GM21576 (cell line): ENCODE data around the gene CATSPERB.
"Not testable (repeated sequence)": the region's sequence is repeated elsewhere in the genome, so short reads cannot be mapped to it uniquely, and the experiment has no call there.

Source experiments
- ATAC-seq: cut with Tn5 transposase; IDR thresholded peaks from one replicate; pipeline ENCODE4 v1.9.1; 2021; ENCODE audit warnings: mild to moderate bottlenecking, moderate library complexity; ENCODE audit not compliant: unreplicated experiment

Gene CATSPERB

GRCh38 chr14:91737619-91738018 is 5.7 kb upstream of the CATSPERB start:
- no peak for ATAC-seq

DNA sequence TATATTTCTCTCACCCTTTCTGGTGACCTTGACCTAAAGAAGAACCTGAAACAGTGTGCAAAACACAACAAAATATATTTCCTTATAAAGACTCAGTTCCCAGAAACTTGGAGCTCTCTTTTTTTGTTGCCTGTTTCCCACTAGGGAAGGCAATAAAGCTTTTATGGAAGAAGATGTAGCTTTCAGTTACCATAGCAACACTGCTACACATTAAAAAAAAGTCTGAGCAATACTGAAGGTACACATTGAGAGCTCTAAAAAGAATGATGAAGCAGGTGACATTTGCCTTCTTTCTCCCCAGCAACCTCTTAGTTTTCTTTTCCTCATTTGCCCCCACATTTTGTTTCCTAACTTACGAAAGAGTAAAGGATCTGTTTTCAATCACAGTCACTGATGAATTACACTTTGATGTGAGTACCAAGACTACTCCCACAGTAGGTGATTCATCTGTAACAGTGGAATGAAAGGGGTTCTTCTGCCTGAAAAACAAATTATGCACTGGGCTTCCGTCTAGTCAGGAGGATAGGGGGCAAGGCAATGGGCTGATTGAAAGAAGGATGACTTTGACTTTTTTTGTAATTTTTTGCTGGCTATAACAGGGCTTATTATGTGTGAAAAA is 1.1 kb upstream of the CATSPERB start:
- no peak for ATAC-seq

DNA sequence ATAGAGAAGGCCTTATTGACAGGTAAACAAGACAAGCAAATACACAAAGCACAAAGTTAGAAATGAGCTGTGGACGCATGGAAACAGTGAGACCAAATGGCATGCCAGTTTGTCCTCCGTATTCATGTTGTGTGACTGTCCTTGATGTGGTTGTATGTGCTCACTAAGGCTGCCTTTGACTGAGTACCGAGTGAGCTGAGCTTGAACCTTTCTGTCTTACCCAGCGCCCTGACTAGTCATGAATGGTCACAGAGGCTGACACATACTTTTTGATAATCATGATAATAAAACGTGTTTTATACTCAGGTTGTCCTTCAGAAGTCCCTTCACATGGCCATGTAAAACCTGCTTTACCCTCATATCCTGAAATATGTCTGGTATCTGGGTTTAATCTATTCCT is 553 bp upstream of the CATSPERB start:
- ATAC-seq, result no peak

DNA sequence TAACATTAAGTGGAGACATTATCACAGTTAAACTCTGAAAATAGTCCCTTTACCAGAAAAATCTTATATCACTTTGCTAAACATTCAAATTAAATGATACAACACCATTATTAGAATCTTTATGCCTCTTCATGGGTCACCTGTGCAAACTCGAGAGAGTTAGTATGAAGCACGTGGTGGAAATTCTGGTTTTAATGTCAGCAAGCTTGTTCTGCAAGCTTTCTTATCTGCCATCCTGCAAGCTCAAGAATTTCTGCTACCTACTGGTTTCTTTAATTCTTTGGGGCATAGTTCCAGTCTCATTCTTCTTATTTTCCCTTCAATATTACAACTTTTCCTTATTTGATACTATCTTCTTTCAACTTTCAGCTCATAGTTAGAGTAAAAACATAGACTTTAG is 868 bp downstream of the CATSPERB start:
- no peak for ATAC-seq

DNA sequence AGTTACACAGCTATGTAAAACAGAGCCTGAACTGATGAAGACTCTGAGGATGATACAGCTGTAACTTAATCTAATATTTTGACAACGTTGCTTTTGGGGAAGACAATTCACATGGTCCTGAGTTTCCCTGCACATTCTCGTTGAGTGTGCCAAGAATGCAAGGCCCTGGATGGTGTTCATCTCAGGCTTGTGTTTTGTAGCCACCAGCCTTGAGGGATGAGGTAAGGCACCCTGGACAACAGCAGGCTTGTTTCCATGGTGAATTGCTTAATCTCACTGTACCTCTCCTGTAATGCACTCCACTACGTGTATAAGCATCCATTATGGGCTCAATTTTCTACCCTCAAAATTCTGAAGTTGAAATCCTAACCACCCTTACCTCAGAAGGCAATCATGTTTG is 2.1 kb downstream of the CATSPERB start:
- no peak for ATAC-seq

DNA sequence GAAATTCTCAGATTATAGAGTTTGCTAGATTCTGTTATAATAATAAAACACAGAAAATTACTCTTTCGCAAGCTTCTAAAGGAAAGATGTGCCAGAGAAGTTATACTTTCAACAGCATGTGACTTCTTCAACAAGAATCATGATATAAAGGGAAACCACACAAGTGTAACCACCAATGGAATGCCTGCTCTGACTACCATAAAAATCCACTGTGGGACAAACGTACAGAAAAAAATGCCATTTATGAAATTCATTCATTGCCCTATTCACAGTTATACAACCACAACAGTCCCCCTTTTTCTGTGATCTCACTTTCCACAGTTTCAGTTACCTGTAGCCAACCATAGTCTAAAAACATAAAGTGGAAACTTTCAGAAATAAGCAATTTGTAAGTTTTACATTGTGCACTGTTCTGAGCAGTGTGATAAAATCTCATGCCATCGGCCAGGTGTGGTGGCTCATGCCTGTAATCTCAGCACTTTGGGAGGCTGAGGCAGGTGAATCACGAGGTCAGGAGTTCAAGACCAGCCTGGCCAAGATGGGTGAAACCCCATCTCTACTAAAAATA is 3.2 kb downstream of the CATSPERB start:
- no peak for ATAC-seq

DNA sequence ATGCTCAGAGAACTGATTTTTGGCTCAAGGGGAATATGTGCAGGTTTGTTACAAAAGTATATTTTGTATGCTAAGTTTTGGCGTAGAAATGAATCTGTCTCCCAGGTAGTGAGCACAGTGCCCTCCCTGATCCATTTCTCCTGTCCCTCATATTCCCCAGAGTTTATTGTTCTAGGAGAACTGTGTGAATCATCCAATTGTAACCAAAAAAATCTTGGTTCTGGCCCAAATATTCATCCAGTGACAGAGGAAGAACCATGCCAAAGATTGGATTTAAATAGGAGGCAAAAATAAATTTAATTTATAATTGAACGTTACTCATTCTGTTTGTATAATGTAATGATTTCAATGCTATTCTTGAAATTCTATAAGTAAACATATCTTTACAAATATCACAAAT is 4.8 kb downstream of the CATSPERB start:
- no peak for ATAC-seq

DNA sequence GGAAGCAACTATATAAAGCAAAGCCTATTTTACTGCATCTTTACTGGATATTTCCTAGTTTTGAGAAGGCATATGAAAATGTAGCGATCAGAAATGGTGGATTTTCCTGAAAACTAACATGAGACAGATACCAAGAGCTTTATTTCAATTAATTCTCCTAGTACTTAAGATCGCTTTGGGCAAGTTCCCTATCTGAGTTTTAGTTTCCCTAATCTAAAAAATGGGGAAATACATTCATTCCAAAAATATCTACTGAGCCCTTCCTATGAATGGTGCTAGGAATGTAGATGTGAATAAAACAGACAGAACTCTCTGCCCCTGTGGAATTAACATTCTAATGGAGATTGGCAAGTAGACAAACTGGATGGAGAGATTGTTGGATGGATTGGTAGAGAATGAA is 8.4 kb downstream of the CATSPERB start:
- no peak for ATAC-seq

GRCh38 chr14:91722386-91722785 is 9.5 kb downstream of the CATSPERB start:
- no peak for ATAC-seq

- ATAC-seq, result no peak
Observed at GRCh38 chr14:91719839-91720238, 12.0 kb downstream of the CATSPERB start.

- ATAC-seq, result no peak
Observed at GRCh38 chr14:91716999-91717398, 14.9 kb downstream of the CATSPERB start.

DNA sequence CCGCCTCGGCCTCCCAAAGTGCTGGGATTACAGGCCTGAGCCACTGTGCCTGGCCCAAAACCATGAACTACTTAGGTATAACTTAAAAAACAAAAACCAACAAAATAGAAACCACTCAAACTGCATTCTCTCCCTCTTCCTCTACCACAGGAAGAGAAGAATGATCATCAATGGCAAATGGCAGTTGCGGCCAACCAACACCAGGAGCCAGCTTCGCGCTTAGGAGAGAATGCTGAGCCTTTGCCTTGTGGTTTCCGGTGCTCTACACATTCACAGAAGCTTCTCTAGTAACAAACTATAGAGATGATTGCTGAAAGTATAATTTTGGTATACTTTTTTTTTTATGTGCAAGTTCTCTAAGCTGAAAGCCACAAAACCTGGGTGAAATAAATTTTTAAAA is 17.1 kb downstream of the CATSPERB start:
- no peak for ATAC-seq

GRCh38 chr14:91708795-91709194 is 23.1 kb downstream of the CATSPERB start:
- ATAC-seq, result no peak

GRCh38 chr14:91706996-91707395 is 24.9 kb downstream of the CATSPERB start:
- no peak for ATAC-seq

DNA sequence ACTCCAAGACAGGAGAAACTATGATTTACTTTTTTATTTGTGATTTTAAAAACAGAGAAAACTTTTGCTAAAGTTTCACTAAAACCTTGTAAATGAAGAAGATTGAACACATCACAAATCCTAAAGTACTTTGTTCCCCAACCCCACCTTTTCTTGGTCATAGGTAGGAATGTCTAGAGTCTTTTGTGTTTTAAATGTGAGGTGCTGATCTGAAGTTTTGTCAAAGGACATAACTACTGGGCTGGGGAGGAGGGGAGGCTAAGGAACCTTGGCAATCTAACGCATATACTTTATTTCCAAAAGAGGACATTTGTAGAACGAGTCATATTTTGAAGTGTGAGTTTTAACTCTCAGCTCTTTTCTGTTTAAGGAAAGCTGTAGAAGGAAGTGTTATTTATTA is 37.2 kb downstream of the CATSPERB start:
- no peak for ATAC-seq

GRCh38 chr14:91693346-91693745 is 38.5 kb downstream of the CATSPERB start:
- no peak for ATAC-seq

GRCh38 chr14:91692075-91692474 is 39.8 kb downstream of the CATSPERB start:
- no peak for ATAC-seq

DNA sequence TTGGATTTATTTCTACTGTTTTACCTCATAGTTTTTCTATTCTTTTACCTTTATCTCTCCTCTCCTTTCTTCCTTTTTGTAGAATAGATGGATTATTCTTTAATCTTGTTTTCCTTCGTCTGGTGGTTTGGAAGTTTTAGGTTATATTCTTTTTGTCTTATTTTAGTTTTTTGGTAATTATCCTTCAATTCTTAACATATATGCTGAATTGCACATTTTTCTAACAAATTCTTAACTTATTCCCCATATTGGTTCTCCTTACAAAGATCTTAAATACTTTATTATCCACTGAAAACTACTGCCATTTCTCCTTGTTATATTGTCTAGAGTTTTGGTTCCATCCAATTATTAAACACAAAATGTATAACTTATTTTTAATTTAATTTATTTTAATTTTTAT is 42.3 kb downstream of the CATSPERB start:
- no peak for ATAC-seq

DNA sequence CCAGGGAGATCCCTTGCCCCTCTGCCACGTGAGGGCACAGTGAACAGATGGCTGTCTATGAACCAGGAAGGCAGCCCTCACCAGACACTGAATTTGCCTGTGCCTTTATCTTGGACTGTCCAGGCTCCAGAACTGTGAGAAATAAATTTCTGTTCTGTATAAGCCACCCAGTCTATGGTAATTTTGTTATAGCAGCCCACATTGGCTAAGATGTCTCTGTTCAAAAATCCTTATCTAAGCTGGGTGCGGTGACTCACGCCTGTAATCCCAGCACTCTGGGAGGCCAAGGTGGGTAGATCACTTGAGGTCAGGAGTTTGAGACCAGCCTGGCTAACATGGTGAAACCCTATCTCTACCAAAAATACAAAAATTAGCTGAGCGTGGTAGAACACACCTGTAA is 44.5 kb downstream of the CATSPERB start:
- ATAC-seq, result not testable (repeated sequence)

DNA sequence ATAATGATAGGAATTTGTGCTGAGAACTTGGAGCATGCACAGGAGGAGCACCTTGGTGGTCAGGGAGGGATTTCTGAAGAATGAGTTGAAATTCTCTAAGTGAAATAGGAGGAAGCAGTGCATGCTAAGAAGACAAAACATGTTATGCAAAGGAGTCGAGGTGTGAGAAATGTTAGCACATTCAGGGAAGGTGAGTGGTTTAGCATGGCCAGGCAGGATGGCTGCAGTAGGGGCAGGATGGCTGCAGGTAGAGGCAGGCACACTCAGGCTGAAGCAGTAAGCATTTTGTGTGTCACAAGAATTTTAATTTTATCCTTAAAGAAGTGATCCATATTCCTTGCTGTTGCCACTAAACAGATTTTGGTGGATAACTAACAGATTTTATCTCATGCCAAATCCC is 46.3 kb downstream of the CATSPERB start:
- no peak for ATAC-seq

DNA sequence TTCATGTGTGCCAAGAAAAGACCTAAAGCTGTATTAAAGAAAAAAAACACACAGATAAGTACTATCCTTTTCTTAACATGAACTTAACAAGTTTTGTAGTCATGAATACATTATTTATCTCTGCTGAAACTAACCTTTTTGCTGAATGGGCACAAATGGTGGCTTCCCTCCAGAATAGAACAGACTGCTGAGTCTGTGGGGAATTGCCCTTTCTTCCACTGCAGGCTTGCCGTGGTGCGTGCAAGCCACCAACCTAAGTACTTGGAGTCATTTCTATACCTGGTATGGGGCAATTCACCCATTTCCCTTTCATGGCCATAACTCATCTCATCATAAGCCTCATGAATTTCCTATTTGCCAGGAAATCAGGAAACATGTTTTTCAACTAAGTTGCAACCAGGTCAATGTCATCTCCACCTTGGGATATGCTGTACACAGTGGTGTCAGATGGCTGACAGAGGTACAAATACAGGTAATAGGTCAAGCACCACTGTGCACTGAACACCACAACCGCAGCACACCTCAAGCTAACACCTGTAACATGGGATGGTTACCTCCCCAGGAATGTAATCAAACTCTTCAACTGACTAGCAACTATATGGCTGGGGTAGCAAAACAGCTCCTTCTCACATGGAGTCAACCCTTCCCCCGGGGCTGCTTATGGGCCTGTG is 49.9 kb downstream of the CATSPERB start:
- ATAC-seq, result no peak

DNA sequence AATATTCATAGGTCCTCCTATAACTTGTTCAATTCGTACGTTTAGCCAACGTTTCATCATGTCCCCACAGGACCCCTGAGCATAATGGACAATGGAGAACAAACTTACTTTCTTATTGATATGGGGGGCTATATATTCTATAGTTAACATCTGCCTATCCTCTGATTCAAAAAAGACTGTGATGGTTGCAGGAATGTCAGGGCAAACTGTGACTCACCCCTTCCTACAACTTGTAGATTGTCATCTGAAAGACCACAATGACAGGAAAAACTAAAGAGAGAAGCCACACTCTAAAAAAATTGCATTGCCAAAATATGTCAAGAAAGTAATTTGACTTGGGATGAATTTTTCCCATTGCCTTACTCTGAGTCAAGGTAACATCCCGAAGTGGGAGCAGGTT is 50.8 kb downstream of the CATSPERB start:
- ATAC-seq, result no peak

DNA sequence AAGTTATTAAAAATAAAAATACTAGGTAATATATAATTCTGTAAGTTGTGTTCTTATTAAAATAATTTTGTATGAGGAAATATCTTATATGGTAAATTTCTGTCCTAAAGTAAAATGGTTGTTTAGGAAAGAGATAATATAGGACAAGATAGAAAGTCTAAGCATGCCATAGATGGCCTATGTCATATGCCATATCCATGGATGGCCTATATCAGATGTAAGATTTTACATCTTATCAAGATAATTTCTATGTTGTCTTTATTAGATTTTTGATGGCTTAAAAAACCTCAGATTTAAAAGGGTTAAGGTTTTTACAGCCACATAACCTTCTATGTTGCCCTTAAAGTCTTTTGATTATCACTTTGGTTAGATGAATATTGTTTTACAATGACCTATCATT is 52.6 kb downstream of the CATSPERB start:
- ATAC-seq, result no peak
